OCI-LY1 (cell line): ENCODE results near the gene ACTC1.

Experiments
- CTCF ChIP-seq: fragments of 200-600 bp; sonication (generic), shearing (Covaris generic); IDR thresholded peaks from 2 replicates; pipeline ENCODE4 v1.5.1; 2017; ENCODE audit warnings: mild to moderate bottlenecking, antibody characterized with exemption, low read length, moderate library complexity, mixed read lengths
- EZH2 ChIP-seq: fragments of 200-600 bp; sonication (generic), shearing (Covaris generic); IDR thresholded peaks from 2 replicates; pipeline ENCODE4 v1.8.0; 2017; ENCODE audit warnings: borderline replicate concordance, mixed run types, mild to moderate bottlenecking, antibody characterized with exemption, low read length, moderate library complexity, mixed read lengths

- TF ChIP-seq CTCF = no peak
- TF ChIP-seq EZH2 = no peak
These were observed 25.6 kb downstream of the ACTC1 start for GRCh38 chr15:34769711-34770110.
